ENCODE measurements around the gene KRT8. TPM values are rescaled to one million over a fixed set of nuclear protein-coding genes. Genes with fewer than 3 reads are reported as not detected.

KRT8 gene
- total RNA-seq, 1 donor from 2014 or later: 0.16 TPM

DNA sequence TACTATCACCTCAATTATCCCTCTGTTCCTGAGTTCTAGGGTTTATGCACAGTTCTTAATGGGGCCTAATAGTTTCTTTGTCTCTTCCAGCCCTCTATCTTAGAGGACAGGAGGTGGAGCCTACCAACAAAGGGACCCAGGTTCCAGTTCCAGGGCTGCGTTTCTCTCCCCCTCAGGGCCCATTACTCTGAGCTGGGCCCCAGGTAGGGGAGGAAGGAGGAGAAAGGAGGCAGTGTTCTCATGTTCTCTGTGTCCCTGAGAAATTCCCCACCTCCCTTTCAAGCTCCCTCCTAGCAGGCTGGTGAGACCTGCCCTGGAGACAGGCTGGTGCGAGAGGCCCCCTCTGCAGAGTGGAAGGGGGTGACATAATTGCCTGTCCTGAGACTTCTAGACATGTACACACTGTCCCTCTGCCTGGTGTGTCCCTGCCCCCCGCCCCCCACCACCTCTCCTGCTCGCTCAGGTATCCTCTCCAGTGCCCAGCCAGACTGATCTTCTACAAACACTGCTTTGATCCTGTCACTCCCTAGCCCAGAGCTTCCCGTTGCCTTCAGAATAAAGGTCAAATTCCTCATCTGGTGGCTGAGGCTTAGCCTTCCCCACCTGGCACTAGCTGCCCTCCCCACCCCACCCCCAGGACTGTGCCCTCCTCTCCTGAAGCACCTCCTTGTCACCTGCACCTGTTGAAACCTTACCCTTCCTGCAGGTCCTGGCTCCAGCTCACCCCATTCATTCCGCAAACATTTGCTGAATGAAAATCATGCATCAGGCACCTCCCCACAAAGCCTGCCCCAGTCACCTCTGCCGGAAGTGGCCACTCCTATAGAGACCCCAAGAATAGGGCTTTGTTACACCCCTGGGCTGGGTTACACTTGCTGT, 21.1 kb upstream of the KRT8 start:
- DNase-seq (ENCODE audit: low read depth): no peak

DNA sequence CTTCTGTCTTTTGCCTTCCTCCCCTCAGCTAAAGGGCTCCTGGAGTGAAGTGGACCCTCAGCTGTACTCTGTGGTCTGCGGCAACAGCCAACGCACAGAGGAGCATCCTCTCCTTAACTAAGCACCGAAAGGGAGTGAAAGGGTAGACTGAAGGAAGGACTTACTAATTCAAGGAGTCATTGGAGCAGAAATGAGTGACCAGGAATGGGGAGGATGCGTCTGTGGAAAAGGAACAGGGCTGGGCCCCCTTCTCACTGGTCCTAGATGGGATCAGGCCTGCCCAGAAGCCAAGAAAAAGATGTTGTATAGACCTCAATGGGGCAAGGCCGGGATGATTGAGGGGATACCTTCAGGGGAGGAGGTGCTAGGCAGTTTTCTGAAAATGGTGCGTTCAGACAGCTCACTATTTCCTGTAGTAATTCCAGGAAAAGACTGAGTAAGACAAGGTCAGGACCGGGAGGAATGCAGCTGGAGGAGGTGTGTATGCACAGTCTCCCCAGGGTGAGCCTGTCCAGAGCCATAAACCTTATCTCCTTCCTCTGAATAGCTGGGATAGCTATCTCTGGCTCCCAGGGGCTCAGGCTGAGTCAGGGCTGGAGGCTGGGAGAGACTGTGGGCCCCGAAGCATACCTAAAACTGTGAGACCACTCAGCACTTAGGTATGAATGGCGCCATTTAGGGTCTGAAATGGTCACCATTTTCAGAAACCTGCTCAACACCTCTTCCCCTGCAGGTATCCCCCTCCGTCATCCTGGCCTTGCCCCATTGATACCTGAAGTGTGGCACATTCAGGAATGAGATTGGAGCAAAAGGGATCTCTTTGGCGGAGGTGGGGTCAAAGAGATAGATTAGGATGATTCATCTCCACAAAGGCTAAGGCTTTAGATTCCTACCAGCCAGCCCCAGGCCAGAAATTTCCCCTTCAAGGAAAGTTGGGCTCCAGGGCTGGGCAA, 20.2 kb upstream of the KRT8 start:
- DNase-seq (ENCODE audit: low read depth): no peak

DNA sequence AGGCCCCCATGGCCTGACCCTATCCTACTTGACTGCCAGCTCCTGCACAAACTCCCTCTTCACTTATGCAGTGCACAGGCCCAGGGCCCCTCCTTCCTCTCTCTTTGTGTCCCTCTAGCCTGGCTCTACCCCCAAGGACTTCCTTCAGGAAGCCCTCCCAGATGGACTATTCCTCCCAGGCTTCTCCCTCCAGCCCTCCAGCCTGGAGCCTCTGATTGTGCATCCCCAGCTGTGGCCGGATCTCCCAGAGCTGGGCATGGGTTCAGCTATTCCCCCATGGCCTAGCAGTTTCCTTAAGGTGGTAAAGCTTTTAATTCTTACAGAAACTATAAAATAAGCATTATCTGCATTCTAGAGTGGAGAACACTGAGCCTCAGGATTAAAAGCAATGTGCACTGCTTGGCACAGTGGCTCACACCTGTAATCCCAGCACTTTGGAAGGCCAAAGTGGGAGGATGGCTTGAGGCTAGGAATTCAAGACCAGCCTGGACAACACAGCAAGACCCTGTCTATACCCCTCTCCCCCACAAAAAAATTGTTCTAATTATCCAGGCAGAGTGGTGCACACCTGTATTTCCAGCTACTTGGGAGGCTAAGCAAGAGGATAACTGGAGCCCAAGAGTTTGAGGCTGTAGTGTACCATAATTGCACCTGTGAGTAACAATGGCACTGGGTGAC, 16.8 kb upstream of the KRT8 start:
- DNase-seq (ENCODE audit: low read depth): no peak

- no peak for DNase-seq (ENCODE audit: low read depth)
Observed at GRCh38 chr12:52920937-52921336, 16.1 kb upstream of the KRT8 start.

- DNase-seq (ENCODE audit: low read depth): no peak
Observed at GRCh38 chr12:52918784-52919183, 13.9 kb upstream of the KRT8 start.

GRCh38 chr12:52918351-52918750, 13.5 kb upstream of the KRT8 start:
- no peak for DNase-seq (ENCODE audit: low read depth)

DNA sequence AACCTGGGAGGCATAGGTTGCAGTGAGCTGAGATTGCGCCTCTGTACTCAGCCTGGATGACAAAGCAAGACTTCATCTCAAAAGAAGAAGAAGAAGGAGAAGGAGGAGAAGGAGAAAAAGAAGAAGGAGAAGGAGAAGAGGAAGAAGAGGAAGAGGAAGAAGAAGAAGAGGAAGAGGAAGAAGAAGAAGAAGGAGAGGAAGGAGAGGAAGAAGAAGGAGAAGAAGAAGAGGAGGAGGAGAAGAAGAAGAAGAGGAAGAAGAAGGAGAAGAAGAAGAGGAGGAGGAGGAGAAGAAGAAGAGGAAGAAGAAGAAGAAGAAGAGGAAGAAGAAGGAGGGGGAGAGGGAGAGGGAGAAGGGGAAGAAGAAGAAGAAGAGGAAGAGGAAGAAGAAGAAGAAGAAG, 12.9 kb upstream of the KRT8 start:
- DNase-seq (ENCODE audit: low read depth): no peak

GRCh38 chr12:52916216-52916615, 11.3 kb upstream of the KRT8 start:
- DNase-seq (ENCODE audit: low read depth): no peak

DNA sequence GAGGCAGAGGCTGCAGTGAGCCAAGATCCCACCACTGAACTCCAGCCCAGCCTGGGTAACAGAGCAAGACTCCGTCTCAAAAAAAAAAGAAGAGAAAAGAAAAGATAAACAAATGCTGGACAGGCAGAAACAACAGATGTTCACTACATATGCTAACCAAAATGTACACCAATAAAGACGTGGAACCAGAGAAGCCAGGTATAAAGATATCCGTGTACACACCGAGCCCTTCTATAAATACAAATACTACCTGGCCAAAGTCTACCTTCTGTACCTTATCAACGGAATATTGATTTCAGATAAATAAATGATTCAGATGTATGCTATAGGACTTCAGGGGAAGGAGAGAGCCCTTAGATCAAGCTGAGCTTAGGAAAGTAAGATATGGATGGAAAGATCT, 10.8 kb upstream of the KRT8 start:
- DNase-seq (ENCODE audit: low read depth): no peak

GRCh38 chr12:52914576-52915121, 9.8 kb upstream of the KRT8 start:
- DNase-seq (ENCODE audit: low read depth): no peak

- DNase-seq (ENCODE audit: low read depth): no peak
Observed at GRCh38 chr12:52913431-52913821, 8.6 kb upstream of the KRT8 start.

DNA sequence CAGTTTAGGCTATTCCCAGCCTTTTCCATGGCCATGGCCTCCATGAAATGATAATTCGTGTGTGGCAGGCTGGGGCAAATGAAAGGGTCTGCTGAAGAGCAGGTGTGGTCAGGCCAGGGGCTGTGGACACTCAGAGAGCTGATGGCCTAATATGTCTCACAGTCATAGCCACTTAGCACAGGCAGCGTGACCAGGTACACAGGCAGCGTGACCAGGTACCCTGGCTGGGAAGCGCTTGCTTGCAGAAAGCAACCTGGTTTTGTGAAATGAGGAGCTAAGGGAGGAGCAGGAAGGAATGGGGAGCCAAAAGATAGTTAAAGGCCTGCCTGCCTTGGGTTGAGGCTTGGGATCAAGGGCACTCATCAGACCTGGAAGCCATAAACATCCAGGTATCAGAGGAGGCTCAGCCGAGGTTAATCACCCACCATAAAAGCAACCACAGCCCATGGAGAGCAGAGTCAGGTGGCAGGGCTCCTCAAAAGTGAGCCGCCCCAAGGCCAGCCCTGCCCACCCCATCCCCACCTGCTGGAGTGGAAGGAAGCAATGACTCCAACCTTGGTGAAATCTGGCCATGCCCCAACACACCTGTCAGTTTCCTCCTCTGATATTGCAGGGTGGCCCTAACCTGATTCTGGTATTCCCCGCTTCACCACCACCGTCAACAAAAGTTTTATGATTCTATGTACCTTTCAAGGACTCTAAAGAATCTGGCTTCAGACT, 8.0 kb upstream of the KRT8 start:
- DNase-seq (ENCODE audit: low read depth): no peak

DNA sequence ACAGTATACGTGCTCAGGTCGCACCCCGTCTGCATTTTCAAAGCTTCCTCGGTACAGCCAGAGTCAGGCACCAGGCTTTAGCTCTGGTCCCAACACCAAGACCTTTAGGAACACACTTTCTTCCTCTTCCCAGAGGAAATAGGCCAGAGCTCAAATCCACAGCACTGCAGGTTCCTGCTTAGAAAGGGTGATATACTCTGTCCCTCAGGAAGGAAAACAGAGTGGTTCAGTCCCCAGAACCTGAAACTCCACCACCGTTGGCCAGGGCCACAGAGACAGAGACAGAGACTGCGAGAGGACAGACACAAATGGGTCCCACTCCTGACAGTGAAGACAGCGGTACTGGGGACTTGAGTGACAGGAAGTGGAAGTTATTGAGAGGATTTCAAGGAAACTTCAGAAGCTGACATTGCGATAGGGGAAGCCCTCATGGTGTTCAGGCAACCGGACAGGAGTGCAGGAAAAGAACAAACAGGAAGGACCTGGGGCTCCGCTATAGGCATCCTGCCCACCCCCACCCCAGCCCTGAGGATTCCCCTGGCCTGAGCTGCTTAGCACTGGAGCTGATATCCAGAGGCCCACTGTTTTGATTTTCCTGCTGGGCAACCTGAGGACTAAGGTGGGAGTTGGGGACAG, 5.5 kb upstream of the KRT8 start:
- no peak for DNase-seq (ENCODE audit: low read depth)

- DNase-seq (ENCODE audit: low read depth): no peak
Observed at GRCh38 chr12:52909796-52910195, 4.9 kb upstream of the KRT8 start.

GRCh38 chr12:52909331-52909730, 4.5 kb upstream of the KRT8 start:
- no peak for DNase-seq (ENCODE audit: low read depth)

GRCh38 chr12:52907092-52907810, 2.4 kb upstream of the KRT8 start:
- no peak for DNase-seq (ENCODE audit: low read depth)

- no peak for DNase-seq (ENCODE audit: low read depth)
Observed at GRCh38 chr12:52906191-52906601, 1.3 kb upstream of the KRT8 start.

- no peak for DNase-seq (ENCODE audit: low read depth)
Observed at GRCh38 chr12:52903855-52904508, 894 bp downstream of the KRT8 start.

DNA sequence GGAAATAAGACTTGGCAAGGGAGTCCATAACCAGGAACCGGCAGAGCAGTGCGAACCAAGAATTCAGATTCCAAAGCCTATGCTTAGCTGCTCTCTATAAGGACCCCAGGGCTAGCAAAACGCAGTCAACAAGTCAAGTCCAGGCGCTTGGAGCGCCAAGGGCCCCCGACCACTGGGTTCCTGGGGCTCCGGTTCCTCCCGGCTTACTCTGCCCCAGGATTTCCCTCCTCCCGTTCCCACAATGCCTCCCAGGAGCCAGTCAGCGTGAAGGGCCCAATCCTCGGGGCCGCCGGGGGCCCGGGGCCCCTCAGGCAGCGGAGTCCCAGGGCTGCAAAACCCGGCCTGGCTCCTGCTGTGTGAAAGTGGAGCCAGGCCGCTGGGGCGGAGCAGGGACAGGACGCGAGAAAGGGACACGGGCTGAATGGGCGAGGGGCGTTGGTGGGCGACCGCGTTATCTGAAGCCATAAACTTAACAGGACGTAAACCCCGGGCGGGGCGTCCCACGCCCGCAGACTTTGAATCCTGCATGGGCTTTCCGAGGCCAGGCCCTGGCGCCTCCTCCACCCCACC, 1.5 kb downstream of the KRT8 start:
- no peak for DNase-seq (ENCODE audit: low read depth)
